Activated naive CD4-positive, alpha-beta T cell treated with anti-CD3 and anti-CD28 coated beads, Interleukin-2, amount 50 U/mL, for 24 hours (primary cell): ENCODE results near the gene KNTC1.
"Not testable (repeated sequence)": the region's sequence is repeated elsewhere in the genome, so short reads cannot be mapped to it uniquely, and the experiment has no call there.

Source experiments
- H3K27ac Mint-ChIP-seq: one replicate; pipeline ENCODE4 v1.8.0; 2021; ENCODE audit warnings: mild to moderate bottlenecking, mixed read lengths
- H3K27me3 Mint-ChIP-seq: one replicate; pipeline ENCODE4 v1.8.0; 2021; ENCODE audit warnings: mixed read lengths
- H3K36me3 Mint-ChIP-seq: one replicate; pipeline ENCODE4 v1.8.0; 2021; ENCODE audit warnings: mixed read lengths
- H3K4me1 Mint-ChIP-seq: one replicate; pipeline ENCODE4 v1.8.0; 2021; ENCODE audit warnings: mixed read lengths
- H3K4me3 Mint-ChIP-seq: one replicate; pipeline ENCODE4 v1.8.0; 2021; ENCODE audit warnings: mild to moderate bottlenecking, mixed read lengths
- H3K9me3 Mint-ChIP-seq: one replicate; pipeline ENCODE4 v1.8.0; 2021; ENCODE audit warnings: mixed read lengths

The KNTC1 gene

DNA sequence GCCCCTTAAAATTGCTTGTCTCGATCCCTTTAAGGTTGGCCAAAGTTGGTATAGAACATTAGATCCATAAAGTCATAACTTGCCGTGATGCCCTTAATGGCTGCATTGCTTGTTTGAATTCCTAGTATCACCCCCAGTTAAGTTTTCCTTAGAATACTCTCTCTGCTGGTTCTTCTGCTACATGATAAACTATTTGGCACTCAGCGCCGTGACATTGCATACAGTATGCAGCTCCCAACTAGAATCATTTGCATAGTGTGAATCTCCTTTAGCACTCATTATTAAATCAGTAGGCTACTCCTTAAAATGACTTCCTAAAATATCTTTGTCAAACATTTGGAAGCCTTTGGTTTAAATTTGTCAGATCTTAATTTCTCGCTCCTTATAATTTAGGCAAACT lies 42.2 kb downstream of the KNTC1 start:
- Mint-ChIP-seq H3K9me3 (no peaks in the 10 kb centered on the region), H3K4me1 (no peaks in the 10 kb centered on the region), H3K27me3 (no peaks in the 10 kb centered on the region), H3K4me3 (no peak overlapping the region), H3K36me3 (peaks cover 13% of the 10 kb centered on the region), H3K27ac (no peak overlapping the region)

DNA sequence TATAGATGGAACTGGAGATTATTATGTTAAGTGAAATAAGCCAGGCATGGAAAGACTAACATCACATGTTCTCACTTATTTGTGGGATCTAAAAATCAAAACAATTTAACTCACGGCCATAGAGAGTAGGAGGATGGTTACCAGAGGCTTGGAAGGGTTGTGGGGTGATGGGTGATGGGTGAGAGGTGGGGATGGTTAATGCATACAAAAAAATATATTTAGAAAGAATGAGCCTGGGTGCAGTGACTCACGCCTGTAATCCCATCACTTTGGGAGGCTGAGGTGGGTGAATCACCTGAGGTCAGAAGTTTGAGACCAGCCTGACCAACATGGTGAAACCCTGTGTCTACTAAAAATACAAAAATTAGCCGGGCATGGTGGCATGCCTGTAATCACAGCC lies 43.0 kb downstream of the KNTC1 start:
- H3K27me3 Mint-ChIP-seq, H3K4me3 Mint-ChIP-seq, H3K4me1 Mint-ChIP-seq, H3K9me3 Mint-ChIP-seq, H3K27ac Mint-ChIP-seq: not testable (repeated sequence)
- H3K36me3 Mint-ChIP-seq: peaks cover 11% of the 10 kb centered on the region

DNA sequence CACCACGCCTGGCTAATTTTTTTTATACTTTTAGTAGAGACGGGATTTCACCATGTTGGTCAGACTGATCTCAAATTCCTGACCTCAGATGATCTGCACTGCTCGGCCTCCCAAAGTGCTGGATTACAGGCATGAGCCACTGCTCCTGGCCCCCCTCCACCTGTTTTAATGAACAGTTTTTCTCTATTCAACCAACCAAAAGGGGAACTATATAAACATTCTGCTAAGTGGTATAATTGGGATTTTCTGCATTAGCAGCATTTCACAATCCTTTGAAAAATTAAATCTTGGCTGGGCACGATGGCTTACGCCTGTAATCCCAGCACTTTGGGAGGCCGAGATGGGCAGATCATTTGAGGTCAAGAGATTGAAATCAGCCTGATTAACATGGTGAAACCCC lies 44.8 kb downstream of the KNTC1 start:
- Mint-ChIP-seq H3K27ac (no peak overlapping the region), H3K9me3 (no peaks in the 10 kb centered on the region), H3K36me3 (peaks cover 17% of the 10 kb centered on the region), H3K4me3 (no peak overlapping the region), H3K4me1 (no peaks in the 10 kb centered on the region), H3K27me3 (no peaks in the 10 kb centered on the region)

DNA sequence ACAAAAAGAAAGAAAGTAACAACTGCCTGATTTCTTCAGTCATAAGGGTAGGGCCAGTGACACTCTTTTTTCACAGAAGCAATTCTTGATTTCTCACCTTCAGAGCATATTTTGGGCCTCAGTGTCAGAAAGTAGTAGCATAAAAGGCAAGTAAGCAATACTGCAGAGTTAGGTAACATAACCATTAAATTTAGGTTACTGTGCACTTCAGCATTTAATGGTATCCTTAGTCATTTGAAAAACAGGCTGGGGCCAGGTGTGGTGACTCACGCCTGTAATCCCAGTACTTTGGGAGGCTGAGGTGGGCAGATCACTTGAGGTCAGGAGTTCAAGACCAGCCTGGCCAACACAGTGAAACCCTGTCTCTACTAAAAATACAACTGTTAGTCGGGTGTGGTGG lies 56.2 kb downstream of the KNTC1 start:
- not testable (repeated sequence) for H3K4me3 Mint-ChIP-seq, H3K27ac Mint-ChIP-seq, H3K27me3 Mint-ChIP-seq, H3K9me3 Mint-ChIP-seq, H3K4me1 Mint-ChIP-seq
- H3K36me3 Mint-ChIP-seq: peaks cover 16% of the 10 kb centered on the region

DNA sequence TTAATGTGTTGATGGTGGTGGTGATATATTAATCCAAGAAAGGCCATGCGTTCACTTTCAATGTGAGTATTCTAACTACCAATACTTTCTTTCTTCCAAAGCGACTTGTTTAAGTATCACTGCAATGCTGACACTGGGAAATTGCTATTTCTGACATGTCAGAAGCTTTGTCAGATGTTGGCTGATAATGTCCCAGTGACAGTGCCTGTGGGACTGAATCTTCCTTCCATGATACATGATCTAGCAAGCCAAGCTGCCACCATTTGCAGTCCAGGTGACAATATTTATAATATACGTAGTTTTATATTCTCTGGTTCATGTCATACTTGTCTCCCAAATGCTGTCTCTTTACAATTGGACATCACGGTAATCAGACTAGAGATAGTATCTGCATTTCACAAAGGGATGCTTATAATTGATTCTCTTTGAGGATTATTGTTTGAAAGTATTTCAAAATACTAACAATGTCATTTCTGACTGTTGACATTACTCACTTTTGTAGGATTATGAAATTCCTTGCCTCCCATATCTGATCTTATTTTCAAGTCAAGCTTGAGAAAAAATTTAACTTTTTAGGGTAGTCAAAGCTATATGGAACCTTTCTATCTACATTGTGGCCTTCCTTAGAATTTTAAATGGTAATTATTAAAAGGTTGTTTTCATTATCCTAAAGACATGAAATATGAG lies 57.3 kb downstream of the KNTC1 start:
- Mint-ChIP-seq H3K4me1 (no peaks in the 10 kb centered on the region), H3K27me3 (no peaks in the 10 kb centered on the region), H3K9me3 (no peaks in the 10 kb centered on the region), H3K36me3 (peaks cover 16% of the 10 kb centered on the region), H3K4me3 (no peak overlapping the region), H3K27ac (no peak overlapping the region)

DNA sequence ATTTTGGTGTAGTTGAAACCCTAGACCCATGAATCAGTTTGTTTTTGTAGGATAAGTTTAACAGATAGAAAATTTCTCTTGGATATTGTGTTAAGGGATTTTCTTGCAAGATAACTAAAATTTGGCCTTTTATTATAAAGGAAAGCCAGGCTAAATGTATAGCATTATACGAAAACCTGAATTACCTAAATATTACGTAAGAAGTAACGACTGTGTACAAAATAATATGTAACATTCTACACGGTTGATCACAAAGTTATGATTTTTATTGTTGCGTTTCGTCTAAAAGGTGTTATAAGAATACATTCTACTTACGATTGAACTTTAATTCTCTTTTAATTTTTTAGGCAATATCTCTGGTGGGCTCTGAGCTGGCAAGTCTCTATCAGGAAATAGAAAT lies 63.9 kb downstream of the KNTC1 start:
- Mint-ChIP-seq H3K27ac (no peak overlapping the region), H3K9me3 (no peaks in the 10 kb centered on the region), H3K36me3 (peaks cover 11% of the 10 kb centered on the region), H3K27me3 (no peaks in the 10 kb centered on the region), H3K4me1 (no peaks in the 10 kb centered on the region), H3K4me3 (no peak overlapping the region)

DNA sequence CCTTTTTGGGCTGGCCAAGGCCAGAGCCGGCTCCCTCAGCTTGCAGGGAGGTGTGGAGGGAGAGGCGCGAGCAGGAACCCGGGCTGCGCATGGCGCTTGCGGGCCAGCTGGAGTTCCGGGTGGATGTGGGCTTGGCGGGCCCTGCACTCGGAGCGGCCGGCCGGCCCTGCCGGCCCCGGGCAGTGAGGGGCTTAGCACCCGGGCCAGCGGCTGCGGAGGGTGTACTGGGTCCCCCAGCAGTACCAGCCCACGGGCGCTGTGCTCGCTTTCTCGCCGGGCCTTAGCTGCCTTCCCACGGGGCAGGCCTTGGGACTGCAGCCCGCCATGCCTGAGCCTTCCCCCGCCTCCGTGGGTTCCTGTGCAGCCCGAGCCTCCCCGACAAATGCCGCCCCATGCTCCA lies 64.9 kb downstream of the KNTC1 start:
- not testable (repeated sequence) for H3K27ac Mint-ChIP-seq, H3K9me3 Mint-ChIP-seq, H3K4me3 Mint-ChIP-seq, H3K27me3 Mint-ChIP-seq, H3K4me1 Mint-ChIP-seq
- peaks cover 12% of the 10 kb centered on the region for H3K36me3 Mint-ChIP-seq

DNA sequence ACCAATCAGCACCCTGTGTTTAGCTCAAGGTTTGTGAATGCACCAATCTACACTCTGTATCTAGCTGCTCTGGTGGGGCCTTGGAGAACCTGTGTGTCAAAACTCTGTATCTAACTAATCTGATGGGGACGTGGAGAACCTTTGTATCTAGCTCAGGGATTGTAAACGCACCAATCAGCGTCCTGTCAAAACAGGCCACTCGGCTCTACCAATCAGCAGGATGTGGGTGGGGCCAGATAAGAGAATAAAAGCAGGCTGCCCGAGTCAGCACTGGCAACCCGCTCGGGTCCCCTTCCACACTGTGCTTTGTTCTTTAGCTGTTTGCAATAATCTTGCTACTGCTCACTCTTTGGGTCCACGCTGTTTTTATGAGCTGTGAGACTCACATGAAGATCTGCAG lies 65.5 kb downstream of the KNTC1 start:
- not testable (repeated sequence) for H3K27me3 Mint-ChIP-seq, H3K4me3 Mint-ChIP-seq, H3K4me1 Mint-ChIP-seq, H3K27ac Mint-ChIP-seq, H3K9me3 Mint-ChIP-seq
- peaks cover 12% of the 10 kb centered on the region for H3K36me3 Mint-ChIP-seq

DNA sequence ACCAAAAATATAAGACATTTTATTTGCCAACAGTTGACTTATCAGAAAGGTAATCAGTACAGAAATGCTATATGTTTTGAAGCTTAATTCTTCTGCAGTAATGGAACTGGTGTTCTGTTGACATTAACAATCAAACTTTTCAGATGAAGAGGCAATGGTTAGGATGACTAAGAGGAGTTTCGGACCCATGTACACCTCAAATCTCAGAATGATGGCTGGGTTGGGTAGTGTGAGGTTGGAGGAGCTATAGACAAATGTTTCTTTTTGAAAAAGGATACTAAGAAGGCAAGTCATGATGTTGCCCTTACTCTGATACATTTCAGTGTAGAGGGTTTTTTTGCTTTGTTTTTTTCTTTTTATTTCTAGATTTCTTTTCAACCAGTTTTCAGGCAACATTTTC lies 66.9 kb downstream of the KNTC1 start:
- peaks cover 15% of the 10 kb centered on the region for H3K36me3 Mint-ChIP-seq
- H3K27ac Mint-ChIP-seq: no peak overlapping the region
- no peaks in the 10 kb centered on the region for H3K4me1 Mint-ChIP-seq
- H3K4me3 Mint-ChIP-seq: no peak overlapping the region
- H3K27me3 Mint-ChIP-seq: no peaks in the 10 kb centered on the region
- H3K9me3 Mint-ChIP-seq: no peaks in the 10 kb centered on the region

DNA sequence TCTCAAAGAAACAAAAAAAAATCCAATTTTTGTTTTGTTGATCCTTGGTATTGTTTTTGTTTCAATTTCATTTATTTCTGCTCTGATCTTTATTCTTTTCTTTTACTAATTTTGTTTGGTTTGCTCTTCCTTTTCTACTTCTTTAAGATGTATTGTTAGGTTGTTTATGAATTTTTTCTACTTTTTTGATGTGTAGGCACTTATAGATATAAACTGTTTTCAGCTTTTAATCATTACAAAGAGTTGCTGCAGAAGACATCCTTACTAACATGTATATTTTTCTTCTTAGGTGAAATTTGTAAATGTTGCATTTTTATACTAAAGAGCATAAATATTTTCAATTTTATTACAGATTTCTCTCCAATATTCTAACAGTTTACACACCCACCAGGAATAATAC lies 69.8 kb downstream of the KNTC1 start:
- Mint-ChIP-seq H3K4me1 (no peaks in the 10 kb centered on the region), H3K27me3 (no peaks in the 10 kb centered on the region), H3K9me3 (no peaks in the 10 kb centered on the region), H3K4me3 (no peak overlapping the region), H3K27ac (no peak overlapping the region), H3K36me3 (peaks cover 13% of the 10 kb centered on the region)

DNA sequence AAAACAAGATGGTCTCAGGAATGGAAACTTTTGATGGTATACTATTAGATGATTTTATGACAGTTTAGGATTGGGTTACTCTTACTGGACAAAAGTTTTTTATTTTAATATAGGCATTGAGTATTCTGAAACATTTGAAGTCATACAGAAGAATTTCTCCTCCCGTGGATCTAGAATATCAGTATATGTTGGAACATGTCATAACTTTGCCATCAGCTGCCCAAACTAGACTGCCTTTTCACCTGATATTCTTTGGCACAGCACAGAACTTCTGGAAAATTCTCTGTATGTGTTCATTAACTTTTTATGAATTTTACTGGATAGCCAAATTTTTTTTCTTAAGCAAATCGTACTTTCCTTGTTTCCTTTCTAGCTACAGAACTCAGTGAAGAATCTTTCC lies 75.4 kb downstream of the KNTC1 start:
- peaks cover 14% of the 10 kb centered on the region for H3K36me3 Mint-ChIP-seq
- H3K27ac Mint-ChIP-seq: no peak overlapping the region
- H3K27me3 Mint-ChIP-seq: no peaks in the 10 kb centered on the region
- H3K4me3 Mint-ChIP-seq: no peak overlapping the region
- no peaks in the 10 kb centered on the region for H3K9me3 Mint-ChIP-seq
- no peaks in the 10 kb centered on the region for H3K4me1 Mint-ChIP-seq

DNA sequence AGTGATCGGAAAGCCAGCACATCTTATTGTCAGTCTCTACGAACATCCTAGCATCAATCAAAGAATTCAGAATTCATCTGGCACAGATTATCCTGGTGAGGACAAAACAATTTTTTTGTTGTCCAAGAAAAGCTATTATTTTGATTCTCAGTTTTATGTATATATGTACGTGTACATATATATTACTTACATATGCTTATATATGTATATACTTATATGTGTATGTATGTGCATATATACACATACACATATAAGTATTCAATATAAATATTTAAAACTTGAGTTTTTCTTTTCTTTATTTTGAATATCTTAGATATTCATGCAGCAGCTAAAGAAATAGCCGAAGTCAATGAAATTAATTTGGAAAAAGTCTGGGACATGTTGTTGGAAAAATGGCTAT lies 77.9 kb downstream of the KNTC1 start:
- peaks cover 11% of the 10 kb centered on the region for H3K36me3 Mint-ChIP-seq
- H3K4me1 Mint-ChIP-seq: no peaks in the 10 kb centered on the region
- no peaks in the 10 kb centered on the region for H3K27me3 Mint-ChIP-seq
- no peak overlapping the region for H3K27ac Mint-ChIP-seq
- H3K9me3 Mint-ChIP-seq: no peaks in the 10 kb centered on the region
- no peak overlapping the region for H3K4me3 Mint-ChIP-seq

DNA sequence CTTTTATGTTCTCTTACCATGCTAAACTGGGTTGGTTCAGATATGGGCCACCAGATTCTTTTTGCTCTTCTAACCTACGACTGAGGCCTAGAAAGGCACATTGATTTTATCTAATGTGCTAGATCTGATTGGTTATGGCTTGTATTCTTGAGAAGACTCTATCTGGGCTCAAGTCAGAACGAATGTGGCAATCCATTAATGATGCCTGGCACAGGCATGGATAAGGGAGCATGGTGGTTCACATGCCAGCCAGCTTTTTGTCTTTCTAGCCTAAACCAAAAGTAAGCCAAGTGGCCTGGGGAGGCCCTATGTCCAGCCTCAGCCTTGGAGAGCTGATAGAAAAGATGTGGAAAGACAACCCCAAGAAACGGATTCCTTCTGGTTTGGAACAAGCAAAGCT lies 82.7 kb downstream of the KNTC1 start:
- Mint-ChIP-seq H3K9me3 (no peaks in the 10 kb centered on the region), H3K4me3 (no peak overlapping the region), H3K36me3 (peaks cover 8% of the 10 kb centered on the region), H3K27me3 (no peaks in the 10 kb centered on the region), H3K27ac (no peak overlapping the region), H3K4me1 (no peaks in the 10 kb centered on the region)

DNA sequence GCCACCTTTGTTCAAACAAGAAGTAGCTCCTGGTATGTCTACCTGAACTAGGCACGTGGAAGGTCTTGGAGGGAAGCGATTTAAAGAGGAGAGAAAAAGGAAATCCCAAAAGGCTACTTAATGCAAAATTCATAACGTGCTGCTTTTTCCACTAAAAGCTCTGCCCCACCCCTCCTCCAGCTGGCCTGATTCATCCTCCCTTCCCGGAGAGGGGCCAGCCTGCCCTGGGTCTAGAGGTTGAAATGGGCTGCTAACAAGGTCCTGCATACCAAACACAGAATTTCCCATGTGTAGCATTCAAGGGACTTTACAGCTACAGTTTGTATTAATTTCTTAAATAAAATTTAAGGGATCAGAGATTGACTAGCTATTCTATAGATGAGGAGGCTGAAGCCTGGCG lies 83.2 kb downstream of the KNTC1 start:
- peaks cover 7% of the 10 kb centered on the region for H3K36me3 Mint-ChIP-seq
- H3K27me3 Mint-ChIP-seq: no peaks in the 10 kb centered on the region
- no peak overlapping the region for H3K4me3 Mint-ChIP-seq
- H3K27ac Mint-ChIP-seq: no peak overlapping the region
- H3K4me1 Mint-ChIP-seq: no peaks in the 10 kb centered on the region
- no peaks in the 10 kb centered on the region for H3K9me3 Mint-ChIP-seq

DNA sequence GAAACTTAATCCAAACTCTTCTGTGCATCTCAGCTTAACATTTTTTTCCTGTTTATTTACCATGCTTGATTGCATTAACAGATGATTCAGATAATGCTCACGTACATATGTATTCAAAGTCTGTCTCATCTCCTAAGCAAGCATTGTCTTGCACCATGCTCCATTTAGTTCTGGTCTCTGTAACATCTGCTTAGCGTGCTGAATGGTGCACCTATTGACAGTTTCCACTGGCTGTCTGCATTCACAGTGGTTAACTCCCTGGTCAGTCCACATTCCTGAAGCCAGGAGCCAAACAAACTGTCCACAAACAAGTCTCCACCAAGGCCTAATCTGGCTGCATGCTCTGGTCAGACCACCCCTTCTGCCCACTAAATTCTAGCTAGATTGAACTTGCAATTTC lies 83.9 kb downstream of the KNTC1 start:
- Mint-ChIP-seq H3K27me3 (no peaks in the 10 kb centered on the region), H3K27ac (no peak overlapping the region), H3K4me3 (no peak overlapping the region), H3K4me1 (no peaks in the 10 kb centered on the region), H3K36me3 (peaks cover 7% of the 10 kb centered on the region), H3K9me3 (no peaks in the 10 kb centered on the region)

DNA sequence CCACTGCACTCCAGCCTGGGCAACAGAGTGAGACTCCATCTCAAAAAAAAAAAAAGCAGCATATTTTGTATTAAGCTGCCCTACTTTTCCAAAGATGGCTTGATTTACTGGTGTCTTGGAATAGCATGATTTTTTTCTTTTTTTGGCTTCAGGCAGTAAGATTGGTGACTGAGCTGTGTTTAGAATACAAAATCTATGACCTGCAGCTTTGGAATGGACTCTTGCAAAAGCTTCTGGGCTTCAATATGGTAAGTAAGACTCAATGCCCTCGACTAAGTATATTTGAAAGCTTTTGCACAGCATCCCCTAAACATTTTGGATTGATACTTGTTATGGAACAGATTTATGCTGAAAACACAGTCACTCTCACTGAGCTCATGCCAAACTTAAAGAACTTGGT lies 87.8 kb downstream of the KNTC1 start:
- Mint-ChIP-seq H3K4me3 (no peak overlapping the region), H3K4me1 (no peaks in the 10 kb centered on the region), H3K9me3 (no peaks in the 10 kb centered on the region), H3K27ac (no peak overlapping the region), H3K36me3 (peaks cover 8% of the 10 kb centered on the region), H3K27me3 (no peaks in the 10 kb centered on the region)

DNA sequence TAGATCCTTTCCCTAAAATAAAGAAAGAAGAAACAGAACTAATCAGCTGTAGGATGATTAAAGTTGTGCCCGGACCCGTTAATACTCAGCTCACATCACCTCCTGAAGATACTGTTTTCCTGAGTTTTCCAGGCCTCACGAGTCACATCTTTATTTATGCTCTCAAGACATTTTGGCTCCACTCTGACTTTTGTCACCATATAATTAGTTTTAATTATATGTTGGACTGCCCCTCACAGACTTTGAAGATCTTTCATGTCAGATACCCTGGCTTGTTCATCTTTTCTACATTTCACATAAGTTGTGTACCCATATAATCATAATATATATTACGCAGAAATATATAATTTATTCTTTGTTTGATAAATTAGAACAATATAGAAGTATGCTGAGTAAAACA lies 88.7 kb downstream of the KNTC1 start:
- H3K27ac Mint-ChIP-seq: no peak overlapping the region
- H3K9me3 Mint-ChIP-seq: no peaks in the 10 kb centered on the region
- peaks cover 12% of the 10 kb centered on the region for H3K36me3 Mint-ChIP-seq
- H3K4me3 Mint-ChIP-seq: no peak overlapping the region
- no peaks in the 10 kb centered on the region for H3K27me3 Mint-ChIP-seq
- H3K4me1 Mint-ChIP-seq: no peaks in the 10 kb centered on the region
